Effector CD8-positive, alpha-beta T cell (primary cell): Measurements from ENCODE around the gene TCF7.

Experiments
- DNase-seq: peaks from one replicate; lab custom pipeline; 2025; lab: John Stamatoyannopoulos, UW

Gene TCF7

DNA sequence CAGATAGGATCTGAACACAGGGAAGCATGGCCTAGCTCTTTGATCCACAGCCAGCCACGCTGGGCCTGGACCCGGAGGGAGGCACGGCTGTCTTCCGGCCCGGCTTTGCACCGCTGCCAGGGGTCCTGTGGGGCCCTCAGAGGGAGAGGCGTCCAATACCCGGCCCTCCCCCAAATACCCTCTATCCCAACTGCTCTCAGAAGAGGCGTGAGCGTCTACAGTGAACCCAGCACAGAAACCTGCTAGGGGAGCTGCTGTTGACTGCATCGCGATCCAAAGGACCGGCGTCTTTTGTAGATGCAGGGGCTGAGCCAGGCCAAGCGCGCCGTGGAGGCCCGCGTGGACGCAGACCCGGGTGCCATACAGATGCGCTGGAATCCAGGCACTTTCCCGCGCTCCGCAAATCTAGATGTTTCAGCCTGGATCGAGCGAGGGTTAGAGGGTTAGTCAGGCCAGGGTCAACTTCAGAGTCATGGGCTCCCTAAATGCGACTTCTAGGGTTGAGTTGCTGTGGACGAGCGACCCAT is 1.1 kb upstream of the TCF7 start:
- DNase-seq, result no peak

DNA sequence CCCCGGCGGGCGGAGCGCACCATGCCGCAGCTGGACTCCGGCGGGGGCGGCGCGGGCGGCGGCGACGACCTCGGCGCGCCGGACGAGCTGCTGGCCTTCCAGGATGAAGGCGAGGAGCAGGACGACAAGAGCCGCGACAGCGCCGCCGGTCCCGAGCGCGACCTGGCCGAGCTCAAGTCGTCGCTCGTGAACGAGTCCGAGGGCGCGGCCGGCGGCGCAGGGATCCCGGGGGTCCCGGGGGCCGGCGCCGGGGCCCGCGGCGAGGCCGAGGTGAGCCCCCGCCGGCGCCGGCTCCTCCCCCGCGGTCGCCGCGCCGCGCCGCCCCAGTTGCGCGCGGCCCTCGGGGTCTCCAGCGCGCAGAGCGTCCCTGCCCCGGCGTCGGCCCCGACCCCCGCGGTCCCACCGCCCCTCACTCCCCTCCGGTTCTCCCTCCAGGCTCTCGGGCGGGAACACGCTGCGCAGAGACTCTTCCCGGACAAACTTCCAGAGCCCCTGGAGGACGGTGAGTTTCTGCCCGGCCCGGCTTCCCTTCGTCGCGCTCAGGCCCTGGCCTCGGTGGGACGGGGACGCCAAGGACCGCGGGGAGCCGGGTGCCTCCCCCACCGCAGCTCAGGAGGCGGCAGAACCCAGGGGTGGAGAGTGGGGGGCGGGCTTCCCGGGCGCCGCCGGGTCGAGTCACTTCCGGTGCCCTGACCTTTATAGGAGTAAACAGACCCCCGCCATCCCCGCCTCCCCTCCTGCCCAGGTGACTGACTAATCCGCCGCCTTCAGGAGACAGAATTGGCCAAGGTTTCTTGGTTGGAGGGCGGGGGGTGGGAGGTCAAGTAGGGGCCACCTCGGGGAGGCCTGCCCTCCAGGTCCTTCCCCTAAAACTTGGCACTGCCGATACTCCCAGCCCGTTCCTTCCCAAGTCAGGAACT is 665 bp downstream of the TCF7 start:
- peak; percentile 64 for DNase-seq

DNA sequence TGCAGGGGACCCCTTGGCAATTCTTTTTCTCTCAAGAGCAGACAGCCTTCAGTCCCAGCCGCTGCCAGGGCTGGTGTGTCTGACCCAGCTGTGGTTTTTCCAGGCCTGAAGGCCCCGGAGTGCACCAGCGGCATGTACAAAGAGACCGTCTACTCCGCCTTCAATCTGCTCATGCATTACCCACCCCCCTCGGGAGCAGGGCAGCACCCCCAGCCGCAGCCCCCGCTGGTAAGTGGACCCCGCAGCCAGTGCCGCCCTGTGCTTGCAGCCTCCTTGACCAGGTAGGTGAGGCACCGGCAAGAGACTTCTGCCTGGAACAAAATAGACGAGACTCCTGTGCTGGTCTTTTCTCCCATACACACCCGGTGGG is 1.3 kb downstream of the TCF7 start:
- no peak for DNase-seq

DNA sequence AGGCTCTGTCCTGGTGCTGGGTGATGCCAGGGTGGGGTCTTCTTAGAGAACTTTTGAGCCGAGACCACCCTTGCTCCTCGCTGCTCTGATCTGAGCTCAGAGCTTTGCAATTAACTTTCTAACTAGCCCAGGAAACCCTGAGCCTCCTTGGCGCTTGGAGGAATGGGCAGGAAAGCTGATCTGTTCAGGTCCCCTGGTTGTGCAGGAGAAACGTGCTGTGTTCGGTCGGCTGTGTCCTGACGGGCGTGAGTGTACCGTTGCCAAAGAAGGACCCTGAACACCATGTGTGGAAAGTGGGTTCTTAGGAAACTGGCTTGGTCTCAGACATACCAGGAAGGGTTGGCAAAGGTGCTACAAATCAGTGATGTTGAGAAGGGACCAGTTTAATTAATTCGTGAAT is 1.8 kb downstream of the TCF7 start:
- DNase-seq, result no peak

DNA sequence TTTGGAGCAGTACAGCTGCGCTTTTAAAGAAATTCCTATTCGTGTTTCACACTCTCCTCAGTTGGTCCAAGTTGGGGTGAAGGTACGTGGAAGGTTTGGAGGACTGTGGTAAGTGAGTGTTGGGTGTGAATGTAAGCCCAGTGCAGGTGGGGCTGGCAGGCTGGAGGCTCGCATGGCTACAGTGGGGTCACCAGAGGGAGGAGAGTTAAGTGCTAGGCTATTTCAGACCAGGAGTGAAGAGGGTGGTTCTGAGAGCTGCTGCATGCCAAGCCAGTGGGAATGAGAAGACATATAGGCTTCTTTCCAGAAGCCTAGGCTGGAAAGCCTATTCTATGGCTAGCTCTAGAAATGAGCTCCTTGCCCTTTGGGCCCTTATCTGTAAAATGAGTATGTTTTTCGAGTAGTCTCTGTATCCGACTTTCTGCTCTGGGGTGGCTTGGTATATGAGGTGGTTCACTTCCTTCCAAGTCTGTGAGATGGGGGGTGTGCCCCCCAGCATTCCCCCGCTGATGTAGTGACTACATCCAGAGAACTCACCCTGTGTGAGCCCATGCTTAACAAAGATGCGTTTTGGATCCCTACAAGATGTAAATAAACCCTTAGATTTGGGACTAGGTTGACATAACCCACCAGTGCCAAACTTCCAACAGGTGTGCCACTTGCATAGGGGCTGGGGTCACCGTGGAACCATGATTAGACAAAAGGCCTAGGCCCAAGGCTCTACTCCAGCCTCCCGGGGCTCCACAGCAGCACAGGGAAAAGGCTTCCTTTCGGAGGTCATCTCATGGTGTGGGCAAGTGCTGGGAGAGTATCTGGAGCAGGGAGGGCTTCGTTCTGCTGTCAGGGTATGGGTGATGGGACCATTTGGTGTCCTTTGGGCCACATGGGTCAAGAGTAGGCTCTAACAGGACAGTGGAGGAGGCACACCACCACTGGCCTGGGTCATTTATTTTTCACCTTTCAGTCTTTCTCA is 2.6 kb downstream of the TCF7 start:
- DNase-seq, result no peak

DNA sequence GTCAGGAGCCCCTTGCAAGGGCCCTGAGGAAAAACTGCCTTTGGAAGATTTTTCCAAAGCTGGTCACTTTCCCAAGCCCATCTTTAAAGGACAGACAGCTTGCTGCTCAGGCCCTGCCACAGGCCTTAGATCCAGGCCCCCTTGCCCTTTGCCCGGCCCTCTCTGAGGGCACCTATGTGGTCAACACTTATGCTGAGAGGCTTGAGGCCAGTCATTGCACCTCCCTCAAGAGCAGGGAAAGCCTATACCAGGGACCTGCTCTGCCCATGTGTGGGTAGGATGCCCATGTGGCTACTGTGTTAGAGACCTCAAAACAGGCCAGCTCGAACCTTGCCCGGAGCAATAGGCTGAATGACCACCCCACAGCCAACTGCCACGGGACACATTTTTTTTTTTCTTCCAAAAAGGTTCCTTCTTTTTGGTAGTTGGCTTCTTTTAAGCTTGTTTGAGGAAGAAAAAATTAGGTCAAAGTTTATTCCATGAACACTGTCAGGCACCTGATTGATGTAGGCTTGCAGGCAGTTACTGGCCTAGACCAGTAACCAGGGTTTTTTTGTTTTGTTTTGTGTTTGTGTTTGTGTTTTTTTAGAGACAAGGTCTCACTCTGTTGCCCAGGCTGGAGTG is 3.8 kb downstream of the TCF7 start:
- DNase-seq, result no peak

DNA sequence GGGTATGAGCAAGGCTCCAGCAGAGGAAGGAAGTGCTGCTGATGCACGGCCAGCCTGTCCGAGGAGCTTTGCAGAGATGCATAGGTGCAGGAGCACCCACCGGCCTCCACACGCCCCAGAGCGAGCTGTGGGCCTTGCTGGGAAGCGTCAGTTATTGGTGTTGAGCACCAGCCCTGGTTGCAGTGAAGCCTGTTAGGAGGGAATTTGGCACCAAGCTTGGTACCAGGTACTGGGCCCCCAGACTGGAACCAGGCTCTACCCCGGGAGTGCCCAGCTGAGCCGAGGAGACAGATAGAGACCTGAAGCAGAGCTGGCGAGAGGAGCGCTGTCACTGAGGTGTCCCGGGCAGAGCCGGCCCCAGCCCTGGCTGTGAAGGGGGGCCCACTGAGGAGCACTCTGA is 5.2 kb downstream of the TCF7 start:
- no peak for DNase-seq

DNA sequence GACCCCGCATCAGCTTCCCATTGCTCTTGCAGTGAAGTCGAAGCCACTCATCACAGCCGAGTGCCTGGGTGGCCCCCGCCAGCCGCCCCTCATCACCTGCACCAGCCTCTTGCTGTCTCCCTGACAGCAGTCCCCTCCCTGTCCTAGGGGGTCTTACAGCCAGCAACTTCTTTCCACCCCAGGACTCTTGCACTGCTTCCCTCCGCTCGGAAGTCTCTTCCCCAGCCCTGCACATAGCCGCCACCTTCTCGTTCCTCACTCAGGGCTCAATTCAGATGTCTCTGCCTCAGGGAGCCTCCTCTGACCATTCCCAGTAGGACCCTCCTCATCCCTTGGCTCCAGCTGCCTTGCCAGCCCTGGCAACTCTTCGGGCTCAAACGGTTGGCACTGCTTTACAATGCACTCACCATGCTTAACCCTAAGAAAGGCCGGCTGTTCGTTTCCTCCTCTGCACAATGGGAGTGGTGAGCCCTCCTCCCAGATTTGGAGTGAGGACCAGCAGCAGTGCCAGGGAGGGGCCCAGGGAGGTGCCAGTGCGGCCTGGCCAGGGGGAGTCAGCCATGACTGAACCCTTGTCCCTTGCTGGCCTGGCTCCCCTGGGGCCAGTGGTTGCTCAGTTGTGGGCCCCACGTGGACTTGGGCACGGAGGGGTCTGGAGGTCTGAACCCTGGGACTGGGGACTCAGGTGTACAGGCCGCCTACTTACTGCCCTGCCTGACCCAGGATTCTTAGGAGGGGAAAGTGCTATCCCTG is 6.1 kb downstream of the TCF7 start:
- no peak for DNase-seq

DNA sequence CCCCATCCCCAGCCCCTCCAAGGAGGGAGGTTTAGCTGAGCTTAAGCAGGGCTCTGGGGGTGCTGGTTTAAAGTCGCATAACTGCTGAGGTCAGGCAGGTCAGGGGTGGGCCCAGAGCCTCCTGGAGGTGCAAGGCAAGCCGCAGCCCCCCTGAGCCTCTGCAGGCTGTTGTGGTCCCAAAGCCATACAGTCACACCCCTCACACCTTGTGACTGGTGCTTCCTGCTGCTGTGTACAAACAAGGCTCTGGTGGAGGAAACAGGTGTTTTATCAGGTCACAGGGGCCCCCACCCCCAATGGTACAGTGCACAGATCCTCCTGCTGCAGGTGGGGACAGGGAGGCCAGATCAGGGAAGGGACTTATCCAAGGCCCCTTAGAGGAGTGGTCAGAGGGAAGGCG is 8.0 kb downstream of the TCF7 start:
- peak; percentile 40 for DNase-seq

DNA sequence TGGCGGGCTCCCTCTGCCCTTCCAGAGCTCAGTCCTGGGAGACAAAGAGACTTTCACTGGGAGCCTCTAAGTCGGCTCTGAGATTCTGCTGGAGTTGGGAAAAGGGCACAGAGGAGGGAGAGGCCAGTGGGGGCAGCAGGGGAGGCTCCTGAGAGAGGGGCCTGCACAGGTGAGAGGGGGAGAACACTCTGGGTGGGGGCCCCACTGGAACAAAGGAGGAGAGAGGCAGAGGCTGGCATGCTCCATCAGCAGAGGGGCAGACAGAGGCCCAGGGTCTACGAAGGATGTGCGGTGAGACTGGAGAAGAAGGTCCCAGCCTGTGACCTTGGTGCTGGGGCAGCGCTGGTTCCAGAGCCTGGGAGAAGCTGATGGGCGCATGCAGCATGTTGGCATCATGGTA is 8.9 kb downstream of the TCF7 start:
- DNase-seq, result no peak

DNA sequence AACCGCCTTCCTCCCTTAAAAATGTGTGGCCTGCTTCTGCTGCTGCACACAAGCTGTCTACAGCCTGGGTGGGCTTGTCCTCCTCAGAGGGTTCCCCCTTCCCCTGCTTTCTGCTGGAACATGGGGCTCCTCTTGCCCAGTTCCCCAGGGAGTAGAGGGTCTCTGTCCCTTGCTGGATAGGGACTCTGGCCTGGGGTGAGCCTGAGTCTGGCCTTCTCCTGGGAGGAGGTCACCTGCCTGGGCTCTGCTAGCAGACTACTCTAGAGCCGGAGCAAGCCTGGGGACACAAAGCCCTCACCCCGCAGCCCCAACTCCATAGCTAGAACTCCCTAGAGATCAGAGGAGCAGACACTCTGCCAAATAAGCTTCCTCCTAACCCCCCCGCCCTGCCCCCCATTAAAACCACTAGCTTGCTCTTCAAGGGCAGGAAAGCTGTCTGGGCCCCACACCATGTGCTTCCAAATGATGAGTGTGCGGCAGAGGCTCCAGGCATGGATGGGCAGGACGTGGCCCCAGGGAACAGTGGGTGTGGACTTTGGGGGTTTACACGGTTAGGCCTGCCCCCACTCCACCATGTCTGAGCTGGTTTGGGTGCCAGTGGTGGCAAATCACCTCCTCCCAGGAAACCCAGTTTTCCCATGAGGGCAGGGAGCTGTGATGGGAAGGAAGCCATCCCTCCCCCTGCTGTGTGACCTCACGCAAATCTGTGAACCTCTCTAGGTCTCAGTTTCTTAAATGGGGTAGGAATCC is 10.0 kb downstream of the TCF7 start:
- peak; percentile 53 for DNase-seq

DNA sequence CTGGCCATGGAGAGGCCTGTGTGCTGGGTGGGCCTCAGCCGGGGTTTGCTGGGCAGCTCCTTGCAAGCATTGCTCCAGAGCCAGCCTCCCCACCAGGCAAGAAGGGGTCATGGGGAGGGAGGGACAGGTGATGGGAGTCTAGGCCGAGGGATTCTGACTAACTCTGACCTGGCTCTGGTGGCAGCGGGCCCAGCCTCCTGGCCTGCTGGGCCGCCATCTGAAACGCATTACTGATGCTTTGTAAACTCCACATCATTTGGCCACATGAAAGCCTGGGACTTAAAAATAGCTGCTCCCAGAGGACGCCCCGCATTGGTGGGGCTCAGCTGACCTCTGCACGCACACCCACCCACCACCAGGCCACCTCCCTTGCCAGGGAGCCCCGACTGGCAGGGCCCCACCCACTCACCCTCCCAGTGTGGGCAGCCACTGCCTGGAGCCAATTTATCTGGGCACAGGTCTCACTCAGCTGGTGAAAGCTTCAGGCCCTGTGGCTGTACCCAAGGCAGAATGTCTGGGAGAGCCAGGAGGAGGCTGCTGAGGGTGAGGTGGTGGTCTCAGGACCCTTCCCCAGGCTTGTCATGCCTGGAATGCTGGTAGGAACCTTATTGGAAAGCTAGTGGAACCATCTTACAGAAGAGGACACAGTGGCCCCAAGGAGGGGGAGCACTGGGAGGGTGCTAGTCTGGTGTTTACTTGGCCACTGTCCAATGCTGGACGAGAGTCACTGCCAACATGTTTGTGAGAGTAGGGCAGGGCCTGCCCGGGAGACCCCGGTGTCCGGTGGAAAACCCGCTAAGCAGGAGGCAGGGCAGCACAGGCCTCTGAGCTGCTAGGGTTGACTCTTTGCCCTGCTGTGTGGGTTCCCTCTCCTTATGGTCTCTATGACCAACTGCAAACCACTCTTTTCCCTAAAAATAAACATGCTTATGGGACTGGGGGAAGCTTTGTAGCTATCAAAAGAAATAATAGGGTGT is 10.8 kb downstream of the TCF7 start:
- DNase-seq, result no peak

DNA sequence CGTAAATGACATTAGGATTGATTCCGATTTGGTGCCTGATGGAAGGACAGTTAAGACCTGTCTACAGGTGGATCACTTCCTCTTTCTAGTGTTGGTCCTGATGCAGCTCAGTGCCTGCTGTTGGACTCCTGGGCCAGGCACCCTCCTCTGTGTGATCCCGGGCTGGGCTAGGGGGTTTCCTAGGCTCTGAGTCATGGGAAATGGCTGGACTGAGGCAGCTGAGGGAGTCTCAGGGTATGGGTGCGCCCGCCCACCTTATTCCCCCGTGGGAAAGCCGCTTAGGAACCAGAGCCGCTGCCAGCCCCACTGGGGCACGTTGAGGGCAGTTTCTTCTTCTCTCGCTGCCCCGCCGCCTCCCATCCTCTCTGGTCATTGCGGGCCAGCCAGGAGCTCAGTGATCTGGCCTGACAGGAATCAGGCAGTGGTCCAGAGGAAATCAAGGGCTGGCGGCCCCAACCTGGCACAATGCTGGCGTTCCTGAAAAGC is 12.9 kb downstream of the TCF7 start:
- peak; percentile 63 for DNase-seq

DNA sequence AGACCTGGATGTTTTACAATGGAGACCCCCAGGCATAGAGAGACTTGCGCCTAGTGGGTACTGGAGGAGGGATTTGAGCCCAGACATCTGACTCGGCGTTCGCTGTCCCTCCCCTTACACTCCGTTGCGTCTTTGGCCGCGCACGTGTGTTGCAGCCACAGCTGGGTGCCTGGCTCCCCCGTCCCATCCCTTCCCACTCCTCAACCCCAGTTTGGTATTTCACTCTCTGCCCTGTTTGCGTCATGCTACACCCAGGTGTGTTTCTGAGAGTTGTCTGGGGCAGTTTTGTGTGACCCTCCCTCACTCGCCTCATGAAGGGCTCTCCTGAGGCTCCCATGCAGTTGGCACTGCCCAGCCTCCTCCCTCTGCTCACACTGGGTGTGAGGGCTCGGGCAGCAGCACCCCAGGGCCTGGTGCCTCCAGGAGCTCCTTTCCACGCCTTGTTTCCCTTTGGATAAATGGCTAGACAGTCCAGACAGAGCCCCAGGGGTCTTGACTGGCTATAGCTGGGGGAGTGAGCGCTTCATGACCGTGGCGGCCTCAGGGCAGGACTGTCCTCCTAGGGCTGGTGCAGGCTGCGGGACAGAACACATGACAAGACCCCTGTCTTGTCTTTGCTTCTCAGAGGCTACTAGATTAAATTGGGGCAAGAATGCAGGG is 13.6 kb downstream of the TCF7 start:
- DNase-seq, result no peak

DNA sequence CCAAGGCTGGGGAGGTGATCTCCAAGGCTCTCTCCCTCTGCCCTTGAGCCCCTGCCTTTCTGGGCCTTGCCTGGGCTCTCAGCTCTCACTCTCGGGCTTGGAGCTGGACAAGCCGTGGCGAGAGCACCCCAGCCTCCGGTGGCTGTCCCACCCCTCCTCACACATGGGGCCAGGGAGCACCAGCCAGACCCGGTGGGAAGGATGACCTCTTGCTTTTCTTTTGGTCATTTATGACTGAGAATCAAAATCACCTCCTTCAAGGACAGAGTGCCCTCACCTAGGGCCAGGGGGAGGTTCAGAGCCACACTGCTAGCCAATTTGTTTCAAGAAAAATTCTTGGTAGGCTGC is 14.1 kb downstream of the TCF7 start:
- DNase-seq, result no peak

DNA sequence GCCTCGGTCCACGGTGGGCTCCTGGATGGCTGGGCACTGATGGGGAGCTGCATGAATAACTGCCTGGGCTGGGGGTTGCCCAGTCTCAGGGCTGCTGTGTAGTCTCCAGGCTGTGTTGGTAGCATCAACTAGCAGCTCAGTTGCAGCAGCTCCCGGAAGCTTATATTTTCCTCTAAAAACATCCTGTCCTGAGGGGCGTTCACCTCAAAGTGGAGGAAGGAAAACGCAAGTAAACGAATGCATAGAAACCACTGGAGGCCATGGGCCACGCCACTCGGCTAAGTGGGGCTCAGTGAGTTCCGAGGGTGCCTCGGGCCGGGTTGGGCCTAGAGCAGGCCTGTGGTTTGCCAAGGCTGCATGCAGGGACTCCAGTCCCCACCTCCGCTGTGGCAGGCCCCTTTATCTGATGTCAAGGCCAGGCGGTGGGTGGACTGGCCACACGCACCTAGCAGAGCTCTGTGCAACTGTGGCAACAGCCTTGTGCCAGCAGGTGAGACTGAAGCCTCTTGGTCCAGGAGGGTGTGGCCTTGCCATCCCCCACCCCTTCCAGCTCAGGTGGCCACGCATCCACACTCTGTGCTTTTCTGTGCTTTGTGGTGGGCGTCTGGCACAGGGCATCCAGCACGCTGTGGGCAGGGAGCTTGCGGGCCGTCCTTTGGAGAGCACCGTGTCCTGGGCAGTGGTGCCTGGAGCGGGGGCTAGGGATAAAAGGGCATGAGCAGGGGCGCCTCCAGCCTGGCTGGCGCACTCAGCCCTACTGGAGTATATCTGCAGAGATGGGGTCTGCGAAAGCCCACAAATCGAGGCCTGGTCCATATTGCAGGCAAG is 15.1 kb downstream of the TCF7 start:
- no peak for DNase-seq

DNA sequence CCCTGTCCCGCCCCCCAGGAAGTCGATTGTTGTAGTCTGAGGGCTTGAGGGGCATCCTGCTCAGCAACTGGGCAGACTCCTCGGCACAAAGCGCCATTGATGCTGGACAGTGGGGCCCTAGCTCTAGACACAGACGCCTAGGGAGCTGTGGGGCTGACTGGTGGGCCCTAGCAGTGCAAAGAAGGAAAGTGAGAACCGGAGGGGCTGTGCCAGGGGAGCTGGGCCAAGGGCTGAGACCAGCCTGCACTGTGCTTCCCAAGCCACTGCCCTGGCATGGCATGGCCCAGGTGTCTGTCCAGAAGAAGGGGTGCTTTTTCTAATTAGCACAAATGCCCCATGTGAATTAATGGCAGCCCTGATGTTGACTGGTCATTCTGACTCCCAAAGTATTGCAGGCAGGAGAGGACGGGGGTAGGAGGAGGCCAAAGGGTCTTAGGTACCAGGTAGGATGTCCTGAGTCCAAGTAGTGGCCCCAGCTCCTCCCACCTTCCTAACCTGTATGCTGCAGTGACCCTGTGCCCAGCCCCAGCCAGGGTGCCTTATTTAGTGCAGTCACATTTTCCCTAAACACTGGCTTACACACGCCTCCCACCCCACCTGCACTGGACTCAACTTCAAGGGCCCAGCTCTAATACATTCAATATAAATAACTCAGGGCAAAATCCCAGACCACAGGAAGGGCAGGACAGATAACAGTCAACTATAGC is 15.9 kb downstream of the TCF7 start:
- DNase-seq, result no peak
